ENCODE results near the gene TMEM39B.
A peak's percentile ranks its signal among the peaks of the same experiment; 100 is the strongest.
"Not testable (repeated sequence)": the region's sequence is repeated elsewhere in the genome, so short reads cannot be mapped to it uniquely, and the experiment has no call there.

Gene TMEM39B

DNA sequence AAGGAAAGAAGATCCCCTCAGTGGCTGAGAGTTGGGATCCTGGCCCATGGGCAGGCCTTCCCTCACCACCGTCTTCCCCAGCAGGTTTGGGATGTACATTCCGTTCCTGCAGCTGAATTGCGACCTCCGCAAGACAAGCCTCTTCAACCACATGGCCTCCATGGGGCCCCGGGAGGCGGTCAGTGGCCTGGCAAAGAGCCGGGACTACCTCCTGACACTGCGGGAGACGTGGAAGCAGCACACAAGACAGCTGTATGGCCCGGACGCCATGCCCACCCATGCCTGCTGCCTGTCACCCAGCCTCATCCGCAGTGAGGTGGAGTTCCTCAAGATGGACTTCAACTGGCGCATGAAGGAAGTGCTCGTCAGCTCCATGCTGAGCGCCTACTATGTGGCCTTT is 18.9 kb downstream of the TMEM39B start:
- H3K4me3 Mint-ChIP-seq: no peak overlapping the region
- DNase-seq (ENCODE audit: low spot score in 2 of 2): no peak
- no peaks in the 10 kb centered on the region for H3K9me3 Mint-ChIP-seq
- ATAC-seq: no peak
- peaks cover 88% of the 10 kb centered on the region for H3K36me3 Mint-ChIP-seq
- H3K27ac Mint-ChIP-seq: no peak overlapping the region
- H3K4me1 Mint-ChIP-seq: no peaks in the 10 kb centered on the region

DNA sequence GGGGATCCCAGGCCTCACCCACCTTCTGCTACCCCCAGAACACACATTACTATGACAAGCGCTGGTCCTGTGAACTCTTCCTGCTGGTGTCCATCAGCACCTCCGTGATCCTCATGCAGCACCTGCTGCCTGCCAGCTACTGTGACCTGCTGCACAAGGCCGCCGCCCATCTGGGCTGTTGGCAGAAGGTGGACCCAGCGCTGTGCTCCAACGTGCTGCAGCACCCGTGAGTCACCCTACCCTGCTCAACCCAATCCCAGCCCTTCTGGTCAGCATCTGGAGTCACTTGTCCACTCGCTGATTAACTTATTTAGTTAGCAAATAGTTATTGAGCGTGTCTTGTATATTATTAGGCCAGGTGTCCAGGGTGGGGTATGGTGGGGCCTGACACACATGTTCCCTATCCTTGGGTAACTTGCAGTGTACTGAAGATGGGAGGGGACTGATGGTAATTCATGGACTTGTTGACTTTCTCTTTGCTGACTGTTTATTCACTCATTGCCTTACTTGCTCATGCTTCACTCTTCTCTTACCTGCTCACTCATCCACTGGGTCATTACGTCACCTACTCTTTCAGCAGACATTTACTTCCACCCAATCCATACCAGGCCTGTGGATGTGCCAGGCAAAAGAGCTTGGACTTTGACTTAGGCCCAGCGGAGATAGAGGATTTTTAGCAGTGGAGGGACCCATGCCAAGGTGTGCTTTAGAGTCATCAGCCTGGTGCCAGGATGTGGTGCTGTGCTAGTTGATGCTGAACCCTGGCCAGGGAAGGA is 22.2 kb downstream of the TMEM39B start:
- Mint-ChIP-seq H3K27ac (no peak overlapping the region), H3K4me3 (no peak overlapping the region), H3K36me3 (peaks cover 98% of the 10 kb centered on the region), H3K9me3 (no peaks in the 10 kb centered on the region), H3K4me1 (no peaks in the 10 kb centered on the region)
- ATAC-seq (no peak), DNase-seq (ENCODE audit: low spot score in 2 of 2) (no peak)

DNA sequence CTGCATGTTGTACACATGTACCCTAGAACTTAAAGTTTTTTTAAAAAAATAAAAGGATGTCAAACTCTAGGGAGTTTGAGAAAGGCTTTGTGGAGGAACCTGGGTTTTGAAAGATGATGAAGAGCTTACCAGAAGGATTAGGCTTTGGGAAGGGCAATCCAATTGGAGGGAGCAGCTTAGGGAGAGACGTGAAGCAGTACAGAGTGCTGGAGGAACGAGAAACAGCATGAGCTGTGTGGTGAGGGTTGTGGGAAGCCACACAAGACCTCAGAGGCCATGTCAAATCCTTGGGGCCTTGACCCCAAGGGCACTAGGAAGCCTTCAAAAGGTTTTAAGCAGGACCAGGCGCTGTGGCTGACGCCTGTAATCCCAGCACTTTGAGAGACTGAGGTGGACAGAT is 26.7 kb downstream of the TMEM39B start:
- Mint-ChIP-seq H3K4me3 (no peak overlapping the region), H3K36me3 (peaks cover 75% of the 10 kb centered on the region), H3K27ac (no peak overlapping the region), H3K9me3 (no peaks in the 10 kb centered on the region), H3K4me1 (no peaks in the 10 kb centered on the region)
- ATAC-seq: no peak
- no peak for DNase-seq (ENCODE audit: low spot score in 2 of 2)

DNA sequence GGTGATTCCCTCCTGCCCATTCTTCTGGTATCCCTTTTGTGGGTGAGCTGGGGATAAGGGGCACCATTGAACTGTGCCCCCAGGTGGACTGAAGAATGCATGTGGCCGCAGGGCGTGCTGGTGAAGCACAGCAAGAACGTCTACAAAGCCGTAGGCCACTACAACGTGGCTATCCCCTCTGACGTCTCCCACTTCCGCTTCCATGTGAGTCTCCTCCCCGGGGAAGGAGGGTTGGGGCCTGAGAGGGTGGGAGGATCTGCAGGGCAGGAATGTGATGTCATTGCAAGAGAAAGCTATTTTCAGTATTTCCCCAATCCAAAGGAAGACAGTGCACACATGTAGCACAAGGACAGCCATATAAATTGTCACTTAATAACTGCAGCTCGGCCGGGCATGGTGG is 27.6 kb downstream of the TMEM39B start:
- Mint-ChIP-seq H3K4me1 (no peaks in the 10 kb centered on the region), H3K4me3 (no peak overlapping the region), H3K36me3 (peaks cover 66% of the 10 kb centered on the region), H3K27ac (no peak overlapping the region), H3K9me3 (no peaks in the 10 kb centered on the region)
- DNase-seq (ENCODE audit: low spot score in 2 of 2): no peak
- no peak for ATAC-seq

DNA sequence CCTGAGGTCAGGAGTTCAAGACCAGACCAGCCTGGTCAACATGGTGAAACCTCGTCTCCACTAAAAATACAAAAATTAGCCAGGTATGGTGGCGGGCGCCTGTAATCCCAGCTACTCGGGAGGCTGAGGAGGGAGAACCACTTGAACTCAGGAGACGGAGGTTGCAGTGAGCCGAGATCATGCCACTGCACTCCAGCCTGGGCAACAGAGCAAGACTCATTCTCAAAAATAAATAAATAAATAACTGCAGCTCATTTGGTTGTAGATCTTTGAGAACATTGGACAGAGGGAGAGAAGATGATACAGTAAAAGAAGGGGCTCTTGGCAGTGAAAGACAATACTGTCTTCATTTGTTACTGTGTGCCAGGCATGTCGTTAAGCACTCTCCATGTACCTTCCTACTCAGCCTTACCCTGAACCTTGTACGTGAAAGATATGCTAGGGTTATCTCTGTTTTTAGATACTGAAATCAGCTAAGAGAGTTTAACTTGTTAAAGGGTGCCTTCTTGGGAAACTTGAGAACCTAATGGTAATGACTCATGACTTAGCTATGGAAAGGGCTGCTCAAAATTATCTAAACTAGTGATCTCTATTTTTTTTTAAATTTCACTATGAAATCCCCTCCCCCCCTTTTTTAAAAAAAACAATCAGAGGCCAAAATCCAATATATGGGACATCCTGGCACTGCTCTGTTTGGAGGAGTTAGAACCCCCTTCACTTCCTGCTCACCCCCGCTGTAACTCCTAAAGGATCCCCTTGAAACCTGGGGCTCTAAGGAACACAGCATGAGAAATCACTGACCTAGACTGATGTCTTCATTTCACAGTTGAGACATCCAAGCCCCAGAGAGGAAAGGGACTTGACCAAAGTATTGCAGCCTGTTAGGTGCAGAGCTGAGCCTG is 28.3 kb downstream of the TMEM39B start:
- Mint-ChIP-seq H3K9me3 (no peaks in the 10 kb centered on the region), H3K4me1 (no peaks in the 10 kb centered on the region), H3K4me3 (no peak overlapping the region), H3K27ac (no peak overlapping the region), H3K36me3 (peaks cover 59% of the 10 kb centered on the region)
- no peak for ATAC-seq
- no peak for DNase-seq (ENCODE audit: low spot score in 2 of 2)

DNA sequence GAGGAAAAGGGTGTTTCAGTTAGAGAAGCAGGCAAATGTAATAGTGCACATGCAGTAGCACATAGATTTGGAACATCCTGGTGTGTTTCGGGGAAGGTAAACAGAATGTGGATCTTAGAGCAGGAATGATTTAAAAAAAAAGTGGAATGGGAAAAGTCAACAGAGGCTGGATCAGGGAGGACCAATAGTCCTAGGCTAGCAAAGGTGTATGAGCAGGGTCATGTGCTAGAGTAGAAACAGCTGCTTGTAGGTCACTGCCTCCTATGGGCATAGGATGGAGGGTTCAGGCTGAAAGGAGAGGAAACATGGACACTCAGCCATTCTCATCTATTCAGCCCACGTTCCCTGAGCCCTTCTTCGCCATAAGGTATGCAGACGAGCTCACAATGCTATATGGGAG is 31.4 kb downstream of the TMEM39B start:
- Mint-ChIP-seq H3K4me3 (no peak overlapping the region), H3K4me1 (peaks cover 7% of the 10 kb centered on the region), H3K9me3 (no peaks in the 10 kb centered on the region), H3K27ac (no peak overlapping the region), H3K36me3 (peaks cover 42% of the 10 kb centered on the region)
- no peak for ATAC-seq
- DNase-seq (ENCODE audit: low spot score in 2 of 2): no peak

DNA sequence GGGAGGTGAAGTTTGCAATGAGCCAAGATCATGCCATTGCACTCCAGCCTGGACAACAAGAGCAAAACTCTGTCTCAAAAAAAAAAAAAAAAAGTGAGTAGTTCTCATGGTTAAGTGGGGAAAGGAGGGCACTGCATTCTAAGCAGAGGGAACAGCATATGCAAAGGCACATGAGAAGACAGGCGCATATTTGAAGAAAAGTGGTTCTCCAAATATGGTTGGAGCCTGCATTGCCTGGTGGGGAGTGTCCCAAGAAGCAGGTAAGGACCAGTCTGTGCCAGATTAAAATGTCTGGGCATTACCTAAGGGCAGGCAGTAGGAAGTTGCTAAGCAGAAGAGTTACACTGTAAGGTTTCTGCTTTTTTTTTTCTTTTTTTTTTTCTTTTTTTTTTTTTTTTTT is 32.6 kb downstream of the TMEM39B start:
- Mint-ChIP-seq H3K36me3 (peaks cover 34% of the 10 kb centered on the region), H3K4me1 (peaks cover 16% of the 10 kb centered on the region), H3K9me3 (no peaks in the 10 kb centered on the region), H3K27ac (peak overlapping the region; percentile 33), H3K4me3 (no peak overlapping the region)
- DNase-seq (ENCODE audit: low spot score in 2 of 2): no peak
- ATAC-seq: no peak

DNA sequence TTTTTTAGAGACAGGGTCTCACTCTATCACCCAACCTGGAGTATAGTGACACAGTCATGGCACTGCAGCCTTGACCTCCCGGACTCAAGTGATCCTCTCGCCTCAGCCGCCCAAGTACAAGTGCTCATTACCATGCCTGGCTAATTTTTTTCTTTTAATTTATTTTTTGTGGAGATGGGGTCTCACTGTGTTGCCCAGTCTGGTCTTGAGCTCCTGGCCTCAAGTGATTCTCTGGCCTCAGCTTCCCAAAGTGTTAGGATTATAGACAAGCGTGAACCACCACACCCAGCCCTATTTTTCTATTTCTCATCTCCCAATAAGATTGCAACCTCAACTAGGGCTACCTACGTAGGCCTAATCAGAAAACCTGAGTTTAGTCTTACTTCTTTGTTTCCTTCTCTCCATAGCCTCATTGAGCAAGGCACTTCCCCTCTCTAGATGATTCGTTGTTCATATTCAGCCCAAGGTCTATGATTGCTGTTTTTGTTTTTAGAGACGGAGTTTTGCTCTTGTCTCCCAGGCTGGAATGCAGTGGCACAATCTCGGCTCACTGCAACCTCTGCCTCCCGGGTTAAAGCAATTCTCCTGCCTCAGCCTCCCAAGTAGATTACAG is 34.0 kb downstream of the TMEM39B start:
- ATAC-seq: no peak
- H3K27ac Mint-ChIP-seq: peak overlapping the region; percentile 97
- H3K9me3 Mint-ChIP-seq: no peaks in the 10 kb centered on the region
- H3K4me3 Mint-ChIP-seq: peak overlapping the region; percentile 96
- H3K4me1 Mint-ChIP-seq: peaks cover 30% of the 10 kb centered on the region
- peaks cover 22% of the 10 kb centered on the region for H3K36me3 Mint-ChIP-seq
- DNase-seq (ENCODE audit: low spot score in 2 of 2): no peak

DNA sequence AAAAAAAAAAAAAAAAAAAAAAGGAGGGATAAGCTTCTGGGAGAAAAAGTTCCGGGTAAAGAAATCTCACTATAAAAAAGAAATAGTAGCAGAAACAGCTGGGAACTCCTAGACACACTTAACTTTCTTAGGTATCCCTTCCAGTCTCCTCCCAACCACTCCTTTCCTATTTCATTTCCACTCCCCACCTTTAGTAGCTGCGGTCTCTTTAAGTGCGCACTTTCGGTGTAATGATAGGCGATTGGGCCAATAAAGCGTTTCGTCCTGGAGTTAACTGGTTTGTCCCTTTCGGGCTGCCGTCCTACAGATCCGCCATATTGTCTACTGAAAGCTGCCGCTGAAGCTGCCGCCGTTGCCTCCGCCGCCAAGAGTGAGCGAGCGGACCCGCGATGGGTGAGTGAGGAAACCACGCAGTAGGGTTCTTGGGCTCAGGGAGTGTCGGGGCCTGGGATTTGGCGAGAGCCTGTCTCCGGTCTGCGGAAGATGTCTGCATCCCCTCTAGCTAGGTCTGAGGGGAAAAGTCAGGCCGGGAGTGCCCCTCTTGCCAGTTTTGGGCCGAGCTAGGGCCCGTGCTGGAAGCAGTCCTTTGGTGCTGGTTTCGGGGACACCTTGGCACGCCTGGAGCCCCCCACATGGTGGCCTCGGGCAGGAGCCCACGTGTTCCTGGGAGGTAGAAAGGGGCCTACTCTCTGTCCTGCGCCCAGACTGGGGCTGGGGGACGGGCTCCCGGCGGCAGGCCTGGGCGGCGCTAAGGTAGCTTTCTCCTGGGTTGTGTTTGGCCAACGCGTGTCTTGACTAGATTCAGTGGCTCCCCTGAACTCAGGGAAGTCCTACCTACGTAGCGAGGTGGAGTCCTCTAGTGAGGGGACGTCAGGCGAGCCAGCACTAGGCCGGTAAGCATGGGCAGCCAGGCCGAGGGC is 35.3 kb downstream of the TMEM39B start, which contains the start of gene KPNA6:
TSS of gene KPNA6 (plus strand) at position 315 of the 920 bp plus-strand sequence. CDS start at position 390, 75 bp downstream.
- no peaks in the 10 kb centered on the region for H3K9me3 Mint-ChIP-seq
- peaks cover 39% of the 10 kb centered on the region for H3K4me1 Mint-ChIP-seq
- peak; percentile 74 to 93 for DNase-seq (ENCODE audit: low spot score in 2 of 2)
- peak within 1 kb of the TSS; percentile 96 for H3K4me3 Mint-ChIP-seq
- ATAC-seq: peak; percentile 91
- peak within 1 kb of the TSS; percentile 97 for H3K27ac Mint-ChIP-seq
- H3K36me3 Mint-ChIP-seq: peaks cover 13% of the 10 kb centered on the region

DNA sequence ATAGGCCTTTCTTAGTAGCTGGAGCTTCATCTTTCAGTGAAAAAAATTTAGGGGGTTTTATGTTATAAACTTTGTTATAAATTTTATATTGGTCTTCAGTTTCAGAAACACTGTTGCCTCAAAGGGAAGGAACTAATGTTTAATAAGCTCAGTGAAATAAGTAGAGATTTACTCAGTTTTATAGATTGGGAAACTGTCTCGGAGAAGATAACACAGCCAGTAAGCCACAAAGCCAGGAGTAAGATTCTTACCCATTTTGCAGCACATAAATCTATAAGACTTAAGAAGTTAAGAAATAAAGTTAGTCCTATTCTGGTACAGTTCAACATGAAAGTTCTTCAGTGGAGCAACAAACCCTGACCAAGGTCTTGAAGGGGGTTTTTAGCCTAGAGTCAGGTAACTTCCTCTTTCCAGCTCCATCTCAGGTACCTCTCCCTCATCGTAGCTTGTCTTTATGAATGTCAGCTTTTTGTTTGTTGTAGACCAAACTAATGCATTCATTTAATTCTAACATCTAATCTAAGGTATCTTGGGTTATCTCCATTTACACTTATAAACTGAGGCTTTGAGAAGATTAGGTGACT is 38.4 kb downstream of the TMEM39B start:
- H3K36me3 Mint-ChIP-seq: peaks cover 26% of the 10 kb centered on the region
- DNase-seq (ENCODE audit: low spot score in 2 of 2): no peak
- H3K4me1 Mint-ChIP-seq: peaks cover 52% of the 10 kb centered on the region
- no peak overlapping the region for H3K4me3 Mint-ChIP-seq
- no peak for ATAC-seq
- peak overlapping the region; percentile 97 for H3K27ac Mint-ChIP-seq
- no peaks in the 10 kb centered on the region for H3K9me3 Mint-ChIP-seq

DNA sequence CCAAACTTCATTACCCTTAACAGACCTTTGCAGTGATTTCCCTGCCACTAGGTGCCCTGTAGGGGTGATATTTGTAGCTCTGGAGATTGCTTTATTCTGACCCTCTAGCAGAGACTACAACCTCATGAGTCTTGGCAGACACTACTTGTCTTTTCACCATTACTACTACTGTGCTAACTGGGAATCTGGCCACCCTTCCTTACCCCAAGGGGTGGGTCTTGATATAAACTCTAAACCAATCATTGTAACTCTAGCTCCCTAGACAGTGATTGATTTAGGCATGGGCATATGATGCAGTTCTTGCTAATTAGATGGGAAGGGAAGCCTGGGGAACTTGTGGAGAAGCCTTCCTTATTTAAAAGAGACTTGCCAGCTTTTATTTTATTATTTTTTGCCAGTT is 39.0 kb downstream of the TMEM39B start:
- H3K27ac Mint-ChIP-seq: peak overlapping the region; percentile 48
- peaks cover 32% of the 10 kb centered on the region for H3K36me3 Mint-ChIP-seq
- ATAC-seq (no peak), DNase-seq (ENCODE audit: low spot score in 2 of 2) (no peak)
- H3K4me3 Mint-ChIP-seq: no peak overlapping the region
- H3K4me1 Mint-ChIP-seq: peaks cover 56% of the 10 kb centered on the region
- H3K9me3 Mint-ChIP-seq: no peaks in the 10 kb centered on the region

DNA sequence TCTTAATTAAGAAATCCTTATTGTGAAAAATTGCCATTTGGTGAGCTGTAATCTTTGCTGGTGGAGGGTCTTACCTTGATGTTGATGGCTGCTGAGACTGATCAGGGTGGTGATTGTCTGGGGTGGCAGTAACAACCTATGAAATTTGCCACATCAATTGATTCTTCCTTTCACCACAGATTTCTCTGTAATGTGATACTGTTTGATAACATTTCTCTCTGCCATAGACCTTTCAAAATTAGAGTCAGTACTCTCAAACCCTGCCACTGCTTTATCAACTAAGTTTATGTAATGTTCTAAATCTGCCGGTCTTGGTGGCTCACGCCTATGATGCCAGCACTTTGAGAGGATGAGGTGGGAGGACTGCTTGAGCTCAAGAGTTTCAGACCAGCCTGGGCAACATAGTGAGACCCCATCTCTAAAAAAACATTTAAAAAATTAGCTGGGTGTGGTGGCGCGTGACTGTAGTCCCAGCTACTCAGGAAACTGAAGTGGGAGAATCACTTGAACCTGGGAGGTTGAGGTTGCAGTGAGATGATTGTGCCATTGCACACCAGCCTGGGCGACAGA is 40.2 kb downstream of the TMEM39B start:
- no peak for ATAC-seq
- peak overlapping the region; percentile 58 for H3K27ac Mint-ChIP-seq

DNA sequence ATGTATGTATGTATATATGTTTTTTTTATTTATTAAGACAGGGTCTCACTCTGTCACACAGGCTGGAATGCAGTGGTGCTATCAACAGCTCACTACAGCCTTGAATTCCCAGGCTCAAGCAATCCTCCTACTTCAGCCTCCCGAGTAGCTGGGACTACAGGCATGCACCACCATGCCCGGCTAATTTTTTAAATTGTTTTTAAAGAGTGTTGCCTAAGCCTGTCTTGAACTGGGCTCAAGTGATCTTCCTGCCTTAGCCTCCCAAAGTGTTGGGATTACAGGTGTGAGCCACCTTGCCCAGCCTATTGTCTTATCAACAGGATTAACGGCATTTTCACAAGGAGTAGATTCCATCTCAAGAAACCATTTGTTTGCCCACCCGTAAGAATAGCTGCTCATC is 40.7 kb downstream of the TMEM39B start:
- Mint-ChIP-seq H3K36me3 (peaks cover 35% of the 10 kb centered on the region), H3K4me1 (peaks cover 60% of the 10 kb centered on the region), H3K27ac (peak overlapping the region; percentile 43)
- H3K4me3 Mint-ChIP-seq; ATAC-seq; H3K9me3 Mint-ChIP-seq; DNase-seq (ENCODE audit: low spot score in 2 of 2): not testable (repeated sequence)

More for the DNA sequence above, 40.2 kb downstream of the TMEM39B start:
- no peaks in the 10 kb centered on the region for H3K9me3 Mint-ChIP-seq
- peaks cover 35% of the 10 kb centered on the region for H3K36me3 Mint-ChIP-seq
- H3K4me1 Mint-ChIP-seq: peaks cover 55% of the 10 kb centered on the region
- DNase-seq (ENCODE audit: low spot score in 2 of 2): no peak
- H3K4me3 Mint-ChIP-seq: no peak overlapping the region

DNA sequence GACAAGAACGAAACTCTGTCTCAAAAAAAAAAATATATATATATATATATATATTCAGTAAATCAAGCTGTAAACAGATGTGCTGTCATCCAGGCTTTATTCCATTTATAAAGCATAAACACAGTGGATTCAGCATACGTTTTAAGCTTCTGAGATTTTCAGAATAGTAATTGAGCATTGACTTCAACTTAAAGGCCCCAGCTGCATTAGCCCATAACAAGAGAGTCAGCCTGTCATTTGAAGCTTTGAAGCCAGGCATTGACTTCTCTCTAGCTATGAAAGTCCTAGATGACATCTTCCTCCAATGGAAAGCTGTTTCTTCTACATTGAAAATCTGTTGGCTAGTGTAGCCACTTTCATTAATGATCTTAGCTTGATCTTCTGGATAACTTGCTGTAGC is 41.7 kb downstream of the TMEM39B start:
- Mint-ChIP-seq H3K4me1 (peaks cover 57% of the 10 kb centered on the region), H3K27ac (no peak overlapping the region), H3K36me3 (peaks cover 32% of the 10 kb centered on the region), H3K4me3 (no peak overlapping the region), H3K9me3 (no peaks in the 10 kb centered on the region)
- no peak for DNase-seq (ENCODE audit: low spot score in 2 of 2)
- no peak for ATAC-seq

Data from stimulated activated effector memory CD8-positive, alpha-beta T cell treated with anti-CD3 and anti-CD28 coated beads, Interleukin-12 subunit alpha, Interleukin-12 subunit beta, amount 100 ng/mL, for 72 hours (primary cell).